HG03469 (cell line): Measurements from ENCODE around the gene FAM181A.

Experiments
- ATAC-seq: cut with Tn5 transposase; IDR thresholded peaks from one replicate; pipeline ENCODE4 v1.9.1; 2021; ENCODE audit warnings: mild to moderate bottlenecking, moderate library complexity, moderate number of reproducible peaks; ENCODE audit not compliant: unreplicated experiment

Gene FAM181A

GRCh38 chr14:93977171-93977570 lies 50.0 kb downstream of the FAM181A start:
- ATAC-seq, result no peak

DNA sequence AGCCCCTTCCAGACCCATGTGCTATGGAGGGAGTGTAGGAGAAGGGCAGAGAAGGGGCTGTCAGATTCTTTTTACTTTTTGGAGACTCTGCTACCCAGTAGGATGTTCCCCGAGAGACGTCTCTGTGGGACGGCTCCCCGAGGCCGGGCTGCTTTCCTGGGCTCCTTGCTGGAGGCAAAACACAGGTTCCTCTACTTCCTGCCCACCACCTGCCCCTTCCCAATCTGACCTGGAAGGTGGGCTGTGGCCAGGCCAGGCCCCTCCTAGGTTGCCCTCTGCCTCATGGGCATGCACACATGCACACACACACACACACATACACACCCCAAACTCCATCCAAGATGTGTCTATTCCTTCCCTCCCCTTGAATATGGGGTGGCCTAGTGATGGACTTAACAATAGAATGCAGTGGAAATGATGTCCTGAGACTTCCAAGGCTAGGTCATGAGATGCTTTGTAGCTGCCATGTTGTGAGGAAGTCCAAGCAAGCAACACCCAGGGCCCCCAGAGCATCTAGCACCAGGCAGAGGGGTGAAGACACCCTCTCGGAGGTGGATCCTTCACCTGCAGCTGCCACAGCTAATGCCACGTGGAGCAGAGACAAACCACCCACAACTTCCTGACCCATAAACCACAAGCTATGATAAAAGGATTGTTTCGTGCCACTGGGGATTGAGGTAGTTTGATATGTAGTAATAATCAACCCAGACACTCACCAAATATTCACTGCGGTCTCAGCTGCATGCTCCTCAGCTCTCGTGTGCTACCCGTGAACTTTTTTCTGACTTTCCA lies 50.8 kb downstream of the FAM181A start:
- peak; percentile 48 for ATAC-seq

GRCh38 chr14:93978735-93979134 lies 51.6 kb downstream of the FAM181A start:
- ATAC-seq, result no peak
